ENCODE data around the gene THAP7.

DNA sequence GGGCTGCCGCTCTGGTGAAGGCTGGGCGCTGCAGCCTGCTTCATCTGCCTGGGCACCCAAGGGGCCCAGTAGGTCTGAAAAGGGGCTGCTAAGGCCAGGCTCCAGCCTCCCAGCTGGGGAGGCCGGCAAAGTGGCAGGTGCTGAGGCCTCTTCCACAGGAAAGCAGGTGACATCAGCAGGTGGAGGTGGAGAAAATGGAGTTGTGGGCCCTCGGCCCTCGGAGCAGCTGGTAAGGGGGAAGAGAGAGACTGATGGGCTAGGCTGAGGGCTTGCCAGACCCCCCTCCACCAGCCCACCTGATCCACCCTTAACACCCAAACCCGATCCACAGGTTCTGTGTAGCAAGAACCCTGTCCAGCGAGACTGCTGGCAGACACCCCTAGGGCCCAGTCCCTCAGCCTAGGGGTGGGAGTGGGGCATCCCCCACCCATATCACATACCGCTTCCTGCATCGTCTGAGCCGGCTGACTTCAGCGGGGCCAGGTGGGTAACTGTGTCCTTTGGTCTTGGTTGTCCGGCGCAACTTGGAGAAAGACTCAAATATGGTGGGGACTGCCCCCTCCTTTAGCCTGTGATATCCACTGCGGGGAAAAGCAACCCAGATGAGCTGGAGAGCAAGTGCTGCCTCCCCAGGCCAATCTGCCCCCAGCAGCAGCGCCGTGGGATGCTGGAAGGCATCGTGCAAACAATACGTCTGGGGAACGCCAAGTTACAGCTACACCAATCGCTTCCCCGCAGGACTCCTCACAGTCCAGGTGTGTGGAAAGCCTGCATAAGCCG, 1.5 kb downstream of the THAP7 start:
- no peak for TF ChIP-seq EZH2 (IDR thresholded peaks at IDR 0.05; ENCODE audit: borderline replicate concordance, low read length)
- TF ChIP-seq, protein P1, sequence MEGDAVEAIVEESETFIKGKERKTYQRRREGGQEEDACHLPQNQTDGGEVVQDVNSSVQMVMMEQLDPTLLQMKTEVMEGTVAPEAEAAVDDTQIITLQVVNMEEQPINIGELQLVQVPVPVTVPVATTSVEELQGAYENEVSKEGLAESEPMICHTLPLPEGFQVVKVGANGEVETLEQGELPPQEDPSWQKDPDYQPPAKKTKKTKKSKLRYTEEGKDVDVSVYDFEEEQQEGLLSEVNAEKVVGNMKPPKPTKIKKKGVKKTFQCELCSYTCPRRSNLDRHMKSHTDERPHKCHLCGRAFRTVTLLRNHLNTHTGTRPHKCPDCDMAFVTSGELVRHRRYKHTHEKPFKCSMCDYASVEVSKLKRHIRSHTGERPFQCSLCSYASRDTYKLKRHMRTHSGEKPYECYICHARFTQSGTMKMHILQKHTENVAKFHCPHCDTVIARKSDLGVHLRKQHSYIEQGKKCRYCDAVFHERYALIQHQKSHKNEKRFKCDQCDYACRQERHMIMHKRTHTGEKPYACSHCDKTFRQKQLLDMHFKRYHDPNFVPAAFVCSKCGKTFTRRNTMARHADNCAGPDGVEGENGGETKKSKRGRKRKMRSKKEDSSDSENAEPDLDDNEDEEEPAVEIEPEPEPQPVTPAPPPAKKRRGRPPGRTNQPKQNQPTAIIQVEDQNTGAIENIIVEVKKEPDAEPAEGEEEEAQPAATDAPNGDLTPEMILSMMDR (conservative IDR thresholded peaks at IDR 0.05 in 1 of 2, IDR thresholded peaks at IDR 0.05 in 1 of 2; ENCODE audit: extremely low read depth in 1 of 2, insufficient read depth in 1 of 2, low read depth in 1 of 2, low read length in 2 of 2), result no peak
